Bronchial epithelial cell (primary cell): ENCODE measurements around the gene DENND1C. TPM values are rescaled to one million over a fixed set of nuclear protein-coding genes. Genes with fewer than 3 reads are reported as not detected.

Experiments
- total RNA-seq: library from RNA; depleted of rRNA; stranded (reverse); fragments of >200 nt; gene quantifications from 2 replicates; pipeline ENCODE4 v1.2.1, GENCODE V29; 2014

The DENND1C gene
- total RNA-seq, 1 donor from 2014 or later, result under 0.01 TPM

Other genes starting within 250 kb of the DENND1C start
- gene MLLT1, start 201.8 kb downstream of the DENND1C start, total RNA-seq, result 2.6 and 2.9 TPM in 2 replicates
- not detected in 2 replicates for gene ACER1, start 148.2 kb downstream of the DENND1C start, total RNA-seq
- 43.1 and 49.8 TPM in 2 replicates for gene CLPP, start 120.3 kb downstream of the DENND1C start, total RNA-seq
- 22.0 and 23.7 TPM in 2 replicates for gene ALKBH7, start 109.0 kb downstream of the DENND1C start, total RNA-seq
- gene PSPN, start 105.9 kb downstream of the DENND1C start, total RNA-seq, result 0.26 and 0.51 TPM in 2 replicates
- 52.7 and 63.6 TPM in 2 replicates for gene GTF2F1, start 88.6 kb downstream of the DENND1C start, total RNA-seq
- 55.8 and 85.6 TPM in 2 replicates for gene KHSRP, start 57.0 kb downstream of the DENND1C start, total RNA-seq
- not detected in 2 replicates for gene SLC25A41, start 48.0 kb downstream of the DENND1C start, total RNA-seq
- gene SLC25A23, start 22.0 kb downstream of the DENND1C start, total RNA-seq, result 18.1 and 36.9 TPM in 2 replicates
- gene CRB3, start 17.5 kb downstream of the DENND1C start, total RNA-seq, result 49.5 and 90.9 TPM in 2 replicates
- not detected in 2 replicates for gene TUBB4A, start 20.5 kb upstream of the DENND1C start, total RNA-seq
- gene TNFSF9, start 49.2 kb upstream of the DENND1C start, total RNA-seq, result 4.6 and 5.5 TPM in 2 replicates
- gene CD70, start 109.4 kb upstream of the DENND1C start, total RNA-seq, result not detected in 2 replicates
- gene TNFSF14, start 188.4 kb upstream of the DENND1C start, total RNA-seq, result under 0.01 TPM in 1 of 2 replicates, not detected in the other
- gene C3, start 238.9 kb upstream of the DENND1C start, total RNA-seq, result 1.3 and 4.1 TPM in 2 replicates